A549 treated with DMSO at 1 μM for 4 hours (cell line): Measurements from ENCODE around the gene RUSC1. TPM values are rescaled to one million over a fixed set of nuclear protein-coding genes. Genes with fewer than 3 reads are reported as not detected.

Experiments
- total RNA-seq: library from RNA; stranded (reverse); fragments of 200-300 nt; extraction: Qiagen RNA extraction; gene quantifications from 5 replicates; pipeline ENCODE4 v1.2.3, GENCODE V29; 2022; ENCODE audit warnings: low read depth

RUSC1 gene, protein sequence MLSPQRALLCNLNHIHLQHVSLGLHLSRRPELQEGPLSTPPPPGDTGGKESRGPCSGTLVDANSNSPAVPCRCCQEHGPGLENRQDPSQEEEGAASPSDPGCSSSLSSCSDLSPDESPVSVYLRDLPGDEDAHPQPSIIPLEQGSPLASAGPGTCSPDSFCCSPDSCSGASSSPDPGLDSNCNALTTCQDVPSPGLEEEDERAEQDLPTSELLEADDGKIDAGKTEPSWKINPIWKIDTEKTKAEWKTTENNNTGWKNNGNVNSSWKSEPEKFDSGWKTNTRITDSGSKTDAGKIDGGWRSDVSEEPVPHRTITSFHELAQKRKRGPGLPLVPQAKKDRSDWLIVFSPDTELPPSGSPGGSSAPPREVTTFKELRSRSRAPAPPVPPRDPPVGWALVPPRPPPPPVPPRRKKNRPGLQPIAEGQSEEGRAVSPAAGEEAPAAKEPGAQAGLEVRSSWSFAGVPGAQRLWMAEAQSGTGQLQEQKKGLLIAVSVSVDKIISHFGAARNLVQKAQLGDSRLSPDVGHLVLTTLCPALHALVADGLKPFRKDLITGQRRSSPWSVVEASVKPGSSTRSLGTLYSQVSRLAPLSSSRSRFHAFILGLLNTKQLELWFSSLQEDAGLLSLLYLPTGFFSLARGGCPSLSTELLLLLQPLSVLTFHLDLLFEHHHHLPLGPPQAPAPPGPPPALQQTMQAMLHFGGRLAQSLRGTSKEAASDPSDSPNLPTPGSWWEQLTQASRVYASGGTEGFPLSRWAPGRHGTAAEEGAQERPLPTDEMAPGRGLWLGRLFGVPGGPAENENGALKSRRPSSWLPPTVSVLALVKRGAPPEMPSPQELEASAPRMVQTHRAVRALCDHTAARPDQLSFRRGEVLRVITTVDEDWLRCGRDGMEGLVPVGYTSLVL
- 42.4 to 52.9 TPM (median 48.9 TPM) in 5 replicates for total RNA-seq

DNA sequence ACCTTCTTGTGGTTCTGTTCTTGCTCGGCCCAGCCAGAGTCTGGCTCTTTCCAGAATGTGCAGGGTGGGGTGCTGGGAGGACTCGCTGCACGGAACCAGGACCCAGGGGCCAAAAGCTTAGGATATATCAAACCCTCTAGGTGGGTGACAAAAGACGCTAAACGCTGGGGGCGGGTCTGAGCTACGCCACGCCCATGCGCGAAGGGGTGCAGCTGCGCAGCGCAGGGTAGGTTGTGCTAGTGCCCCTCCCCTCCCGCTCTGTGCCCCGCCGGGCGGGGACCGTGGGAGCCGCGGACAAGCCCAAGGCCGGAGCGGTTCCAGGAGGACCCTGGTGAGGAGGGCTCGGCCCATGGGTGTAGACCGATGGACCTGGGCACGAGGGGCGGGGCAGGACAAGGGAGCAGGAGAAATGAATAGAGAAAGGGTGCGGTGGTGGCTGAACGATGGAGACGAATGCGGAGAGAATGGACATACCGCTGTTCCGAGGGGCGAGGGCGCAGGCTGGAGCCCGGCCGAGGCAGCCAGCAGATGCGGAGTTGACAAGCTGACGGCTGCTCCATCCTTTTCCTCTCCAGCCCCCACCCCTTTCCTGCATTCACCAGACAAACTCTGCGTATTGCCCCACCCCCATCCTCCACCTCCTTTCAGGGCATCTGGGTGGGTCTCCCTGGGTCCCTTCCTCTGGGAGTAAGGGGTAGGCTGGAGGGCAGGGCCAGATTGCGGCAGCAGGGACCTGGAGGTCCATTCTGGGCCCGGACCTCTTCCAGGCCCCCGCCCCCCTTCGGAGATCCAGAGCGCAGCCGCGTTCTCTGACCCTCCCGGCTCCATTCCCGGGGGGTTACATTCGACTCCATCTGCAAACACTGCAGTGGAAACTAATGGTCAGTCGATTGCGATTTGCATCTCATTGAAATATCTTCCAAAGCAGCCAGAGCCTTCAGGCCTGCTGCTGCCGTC, at the start of gene RUSC1:
Gene RUSC1 (plus strand): TSS at position 234 of the 957 bp plus-strand sequence. CDS start 880 bp downstream, outside the sequence.

DNA sequence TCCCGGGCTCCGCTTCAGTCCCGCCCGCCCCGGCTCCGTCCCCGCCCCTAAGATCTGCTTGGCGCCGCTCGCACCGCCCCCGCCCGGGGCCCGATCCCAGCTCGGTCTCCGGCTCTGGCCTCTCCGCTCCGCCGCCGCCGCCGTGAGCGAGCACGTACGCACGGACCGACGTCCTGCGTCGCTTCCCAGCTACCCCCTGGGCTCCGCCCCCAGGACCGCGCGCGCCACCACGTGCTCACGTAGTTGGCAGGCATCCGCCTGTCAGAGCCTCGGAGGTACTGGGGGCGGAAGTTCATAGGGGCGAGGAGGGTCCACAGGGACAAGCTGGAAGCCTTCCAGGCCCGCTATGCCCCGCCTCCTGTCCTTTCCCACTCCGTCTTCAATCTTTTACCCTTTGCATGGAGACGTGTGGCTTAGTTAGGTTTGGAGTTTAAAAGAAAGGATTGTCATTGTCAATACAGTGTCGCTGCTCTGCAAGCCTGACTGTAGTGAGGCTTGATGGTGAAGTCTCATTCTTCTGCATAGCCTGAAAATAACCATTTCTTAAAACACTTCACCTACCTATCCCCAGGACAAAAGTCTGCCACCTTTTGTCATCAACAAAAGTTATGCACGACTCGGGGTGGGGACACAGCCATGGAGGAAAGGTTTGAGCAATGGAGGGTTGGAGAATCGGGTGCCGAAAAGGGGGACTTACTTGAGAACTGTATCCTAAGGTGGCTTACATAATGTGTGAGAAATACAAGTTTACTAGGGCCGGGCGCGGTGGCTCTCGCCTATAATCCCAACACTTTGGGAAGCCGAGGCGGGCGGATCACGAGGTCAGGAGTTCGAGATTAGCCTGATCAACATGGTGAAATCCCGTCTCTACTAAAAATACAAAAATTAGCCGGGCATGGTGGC, 47.1 kb upstream of the RUSC1 start, which contains the start of gene CLK2:
Gene CLK2 (minus strand): TSS at position 162 of the 903 bp plus-strand sequence. CDS start 2,527 bp downstream, outside the sequence.

DNA sequence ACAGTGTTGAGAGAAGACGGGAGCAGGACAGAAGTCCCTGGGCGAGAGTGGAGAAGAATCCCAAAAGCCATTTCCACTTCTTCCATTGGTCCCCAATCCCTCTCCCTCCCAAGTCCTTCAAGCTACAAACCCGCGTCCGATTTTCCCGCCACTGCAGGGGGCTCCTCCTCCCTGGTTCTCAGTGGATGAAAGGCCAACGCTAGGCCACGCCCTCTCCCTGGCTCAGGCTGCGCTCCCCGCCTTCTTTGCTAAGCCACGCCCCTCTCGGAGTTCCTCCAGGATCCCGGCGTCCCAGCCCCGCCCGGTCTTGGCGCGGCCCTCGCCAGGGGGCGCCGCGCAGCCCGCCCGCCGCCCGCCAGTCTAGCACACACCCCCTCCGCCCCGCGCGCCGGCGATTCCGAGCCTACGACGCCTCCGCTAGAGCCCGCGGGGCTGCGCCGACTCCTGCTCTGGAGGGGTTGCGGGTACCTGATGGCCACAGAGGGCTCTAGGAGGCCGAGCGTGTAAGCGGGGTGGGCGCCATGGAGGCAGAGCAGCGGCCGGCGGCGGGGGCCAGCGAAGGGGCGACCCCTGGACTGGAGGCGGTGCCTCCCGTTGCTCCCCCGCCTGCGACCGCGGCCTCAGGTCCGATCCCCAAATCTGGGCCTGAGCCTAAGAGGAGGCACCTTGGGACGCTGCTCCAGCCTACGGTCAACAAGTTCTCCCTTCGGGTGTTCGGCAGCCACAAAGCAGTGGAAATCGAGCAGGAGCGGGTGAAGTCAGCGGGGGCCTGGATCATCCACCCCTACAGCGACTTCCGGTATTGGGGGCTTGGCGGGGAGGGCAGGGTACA, 43.4 kb upstream of the RUSC1 start, which contains the start of gene HCN3:
Gene HCN3 (plus strand): TSS at position 394 of the 832 bp plus-strand sequence. CDS start 128 bp downstream, at position 522.

DNA sequence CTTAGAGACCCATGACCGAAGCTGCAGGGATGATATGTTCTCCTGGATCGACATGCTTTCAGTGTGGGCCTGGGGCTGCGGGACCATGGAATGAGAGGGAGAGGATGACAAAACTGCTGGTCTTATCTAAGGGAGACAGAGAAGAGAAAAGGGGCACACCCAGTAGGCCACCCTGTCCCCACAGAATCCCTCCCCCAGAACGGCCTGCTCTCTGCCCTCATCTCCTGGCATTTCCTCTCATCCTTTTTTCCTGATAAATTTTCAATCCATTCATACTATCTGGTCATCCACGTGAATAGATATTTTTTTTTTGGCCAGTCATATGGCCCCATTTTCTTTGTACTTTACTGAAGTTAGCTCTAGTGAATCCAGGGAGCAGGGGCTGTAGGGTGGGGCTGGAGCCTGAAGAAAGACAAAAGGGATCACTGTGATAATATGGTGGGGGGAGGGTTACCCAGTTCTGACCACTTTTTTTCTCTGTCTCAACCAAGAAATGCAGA, 19.3 kb upstream of the RUSC1 start, which contains the start of gene PKLR:
Gene PKLR (minus strand): TSS at position 97 of the 500 bp plus-strand sequence. CDS start 43 bp downstream, at position 54.

DNA sequence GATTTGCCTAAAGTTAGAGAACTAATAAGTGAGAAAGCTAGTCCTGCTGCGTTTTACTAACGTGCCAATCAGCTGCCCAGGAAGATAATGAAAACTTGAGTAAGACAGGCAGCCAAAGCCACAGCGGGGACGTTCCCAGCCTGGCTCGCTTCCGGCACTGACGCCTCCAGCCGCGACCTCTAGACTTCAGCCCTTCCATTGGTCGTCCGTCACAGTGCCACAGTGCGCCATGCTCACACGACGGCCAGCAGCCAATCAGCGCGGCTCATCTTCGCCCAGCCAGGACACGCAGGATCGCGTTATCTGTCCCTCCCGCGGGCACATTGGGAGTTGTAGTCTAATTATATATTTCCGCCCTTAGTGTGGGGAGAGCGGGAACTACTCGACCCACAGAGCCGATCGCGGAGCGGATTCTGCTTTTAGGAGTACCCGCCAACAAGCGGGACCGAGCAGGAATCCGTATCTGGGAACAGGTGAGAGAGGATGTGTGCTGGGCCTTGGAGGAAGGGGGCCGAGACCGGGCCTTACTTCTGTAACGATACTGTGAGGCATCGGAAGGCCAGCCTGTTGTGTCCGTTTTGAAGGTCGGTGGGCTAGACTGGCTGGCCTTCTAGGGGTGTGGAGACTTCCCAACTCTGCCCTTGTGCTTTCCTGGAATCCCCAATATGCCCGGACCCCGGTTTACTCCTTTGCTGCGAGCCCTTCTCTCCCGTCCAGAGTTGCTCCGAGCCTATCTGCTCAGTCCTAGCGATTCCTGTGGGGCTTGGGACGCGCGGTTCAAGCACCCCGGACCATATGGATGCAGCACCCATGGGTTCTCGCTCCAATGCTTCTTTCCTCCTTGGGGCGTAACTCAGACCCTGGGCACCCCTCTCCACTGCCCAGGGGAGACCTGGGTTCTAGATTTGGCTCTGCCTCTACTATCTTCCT, 11.9 kb upstream of the RUSC1 start, which contains the start of gene FDPS:
Gene FDPS (plus strand): TSS at position 374 of the 930 bp plus-strand sequence. CDS start 924 bp downstream, outside the sequence.

Other genes with a start within 250 kb of the RUSC1 start
- gene EFNA3, start 242.1 kb upstream of the RUSC1 start, total RNA-seq = 3.7 to 5.6 TPM (median 4.2 TPM) in 5 replicates
- 30.6 to 50.0 TPM (median 37.3 TPM) in 5 replicates for gene EFNA1, start 193.0 kb upstream of the RUSC1 start, total RNA-seq
- 34.2 to 39.1 TPM (median 35.5 TPM) in 5 replicates for gene SLC50A1, start 185.0 kb upstream of the RUSC1 start, total RNA-seq
- 78.1 to 102 TPM (median 91.3 TPM) in 5 replicates for gene DPM3, start 180.4 kb upstream of the RUSC1 start, total RNA-seq
- gene KRTCAP2, start 147.6 kb upstream of the RUSC1 start, total RNA-seq = 226 to 250 TPM (median 230 TPM) in 5 replicates
- gene TRIM46, start 147.0 kb upstream of the RUSC1 start, total RNA-seq = 1.3 to 1.8 TPM (median 1.4 TPM) in 5 replicates
- gene THBS3, start 113.0 kb upstream of the RUSC1 start, total RNA-seq = 7.5 to 9.9 TPM (median 9.4 TPM) in 5 replicates
- 67.2 to 74.0 TPM (median 72.4 TPM) in 5 replicates for gene MTX1, start 112.2 kb upstream of the RUSC1 start, total RNA-seq
- gene ENTREP3, start 65.4 kb upstream of the RUSC1 start, total RNA-seq = 28.1 to 40.5 TPM (median 34.2 TPM) in 5 replicates
- gene SCAMP3, start 58.5 kb upstream of the RUSC1 start, total RNA-seq = 105 to 133 TPM (median 125 TPM) in 5 replicates
- gene CLK2, start 47.4 kb upstream of the RUSC1 start, total RNA-seq = 18.1 to 31.1 TPM (median 29.0 TPM) in 5 replicates
- gene HCN3, start 43.4 kb upstream of the RUSC1 start, total RNA-seq = 3.0 to 5.4 TPM (median 5.3 TPM) in 5 replicates
- 0.03 TPM in 1 of 5 replicates, not detected in the others for gene PKLR, start 19.5 kb upstream of the RUSC1 start, total RNA-seq
- gene FDPS, start 12.0 kb upstream of the RUSC1 start, total RNA-seq = 161 to 196 TPM (median 162 TPM) in 5 replicates
- gene ASH1L, start 241.9 kb downstream of the RUSC1 start, total RNA-seq = 10.8 to 14.2 TPM (median 12.8 TPM) in 5 replicates